Measurements from ENCODE around the gene WTIP. TPM values are rescaled to one million over a fixed set of nuclear protein-coding genes. Genes with fewer than 3 reads are reported as not detected.

Gene WTIP
- total RNA-seq, 1 donor from 2014 or later, result 0.38 TPM

DNA sequence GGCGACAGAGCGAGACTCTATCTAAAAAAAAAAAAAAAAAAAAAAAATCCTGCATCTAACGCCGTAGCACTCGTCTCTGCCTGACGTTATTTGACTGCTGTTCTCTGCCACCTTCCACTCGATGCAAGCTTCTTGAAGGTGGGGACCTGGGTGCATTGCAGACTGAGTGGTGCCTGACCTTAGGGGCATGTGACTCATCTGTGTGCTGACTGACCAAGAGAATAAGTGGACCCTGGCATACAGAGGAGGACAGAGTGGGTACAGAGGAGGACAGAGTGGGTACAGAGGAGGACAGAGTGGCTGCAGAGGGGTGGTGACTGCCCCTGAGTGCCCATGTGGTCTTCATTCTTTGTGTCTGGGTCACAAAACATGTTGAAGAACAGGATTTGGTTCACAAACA, 7.6 kb downstream of the WTIP start:
- Mint-ChIP-seq H3K4me3 (no peak overlapping the region), H3K36me3 (ENCODE audit: low read depth) (no peaks in the 10 kb centered on the region), H3K4me1 (no peaks in the 10 kb centered on the region), H3K27ac (no peak overlapping the region), H3K27me3 (peaks cover 14% of the 10 kb centered on the region), H3K9me3 (no peaks in the 10 kb centered on the region)
- ChIA-PET CTCF (no interaction called here), POLR2A (interaction anchor here (0.6 kb wide), 1 partner anchor 14 kb away, joined by 4 read pairs; no protein-coding TSS in a partner anchor)
- intact Hi-C loops (cut with micrococcal nuclease), result no loop called here
- DNase-seq, result no peak
- TF ChIP-seq, protein P1, sequence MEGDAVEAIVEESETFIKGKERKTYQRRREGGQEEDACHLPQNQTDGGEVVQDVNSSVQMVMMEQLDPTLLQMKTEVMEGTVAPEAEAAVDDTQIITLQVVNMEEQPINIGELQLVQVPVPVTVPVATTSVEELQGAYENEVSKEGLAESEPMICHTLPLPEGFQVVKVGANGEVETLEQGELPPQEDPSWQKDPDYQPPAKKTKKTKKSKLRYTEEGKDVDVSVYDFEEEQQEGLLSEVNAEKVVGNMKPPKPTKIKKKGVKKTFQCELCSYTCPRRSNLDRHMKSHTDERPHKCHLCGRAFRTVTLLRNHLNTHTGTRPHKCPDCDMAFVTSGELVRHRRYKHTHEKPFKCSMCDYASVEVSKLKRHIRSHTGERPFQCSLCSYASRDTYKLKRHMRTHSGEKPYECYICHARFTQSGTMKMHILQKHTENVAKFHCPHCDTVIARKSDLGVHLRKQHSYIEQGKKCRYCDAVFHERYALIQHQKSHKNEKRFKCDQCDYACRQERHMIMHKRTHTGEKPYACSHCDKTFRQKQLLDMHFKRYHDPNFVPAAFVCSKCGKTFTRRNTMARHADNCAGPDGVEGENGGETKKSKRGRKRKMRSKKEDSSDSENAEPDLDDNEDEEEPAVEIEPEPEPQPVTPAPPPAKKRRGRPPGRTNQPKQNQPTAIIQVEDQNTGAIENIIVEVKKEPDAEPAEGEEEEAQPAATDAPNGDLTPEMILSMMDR (IDR thresholded peaks at IDR 0.05), result no peak
- no peak for ATAC-seq (ENCODE audit: low read depth)

DNA sequence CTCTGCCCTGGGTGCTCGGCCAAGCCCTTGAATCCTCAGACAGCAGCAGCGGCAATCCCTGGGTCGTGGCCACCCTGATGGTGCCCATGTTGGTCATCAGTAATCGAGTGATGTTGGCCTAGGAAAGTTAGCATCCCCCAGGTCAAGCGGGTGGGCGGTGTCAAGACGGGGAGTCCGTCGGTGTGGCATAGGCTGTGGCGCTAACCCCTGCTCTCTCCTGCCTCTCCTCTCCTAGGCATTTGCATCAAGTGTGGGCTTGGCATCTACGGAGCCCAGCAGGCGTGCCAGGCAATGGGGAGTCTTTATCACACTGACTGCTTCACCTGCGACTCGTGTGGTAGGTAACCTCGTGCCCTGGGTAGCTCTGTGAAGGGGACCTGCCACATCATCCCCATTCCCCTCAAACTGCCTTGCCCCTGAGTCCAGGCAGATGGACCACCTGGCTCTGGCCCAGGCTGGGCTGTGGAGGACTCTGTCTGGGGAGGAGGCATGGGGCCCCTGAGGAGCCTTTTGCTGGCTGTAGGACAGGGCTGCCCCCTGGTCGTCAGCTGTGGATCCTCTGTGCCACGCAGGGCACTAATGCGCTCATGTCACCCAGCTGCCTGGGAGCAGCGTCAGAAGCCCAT, 8.7 kb downstream of the WTIP start:
- H3K9me3 Mint-ChIP-seq, result no peaks in the 10 kb centered on the region

DNA sequence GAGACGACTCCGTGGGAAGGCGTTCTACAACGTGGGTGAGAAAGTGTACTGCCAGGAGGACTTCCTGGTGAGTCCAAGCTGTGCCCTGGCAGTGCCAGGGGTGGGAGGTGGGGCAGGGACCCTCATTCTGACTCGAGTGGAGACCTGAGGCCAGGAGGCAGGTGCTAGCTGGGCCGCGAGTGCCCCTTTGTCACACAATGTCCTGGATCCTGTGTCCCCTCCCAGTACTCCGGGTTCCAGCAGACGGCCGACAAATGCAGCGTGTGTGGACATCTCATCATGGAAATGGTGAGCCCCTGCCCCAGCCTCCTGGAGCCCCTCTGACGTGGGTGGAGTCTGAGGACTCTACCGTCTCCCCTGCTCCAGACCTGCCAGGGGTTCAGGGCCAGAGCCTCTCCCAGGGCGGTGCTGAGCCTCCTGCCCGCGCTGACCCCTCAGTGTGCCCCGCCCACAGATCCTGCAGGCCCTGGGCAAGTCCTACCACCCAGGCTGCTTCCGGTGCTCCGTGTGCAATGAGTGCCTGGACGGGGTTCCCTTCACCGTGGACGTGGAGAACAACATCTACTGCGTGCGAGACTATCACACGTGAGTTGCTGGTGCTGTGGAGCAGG, 11.6 kb downstream of the WTIP start:
- DNase-seq (no peak), ATAC-seq (ENCODE audit: low read depth) (no peak)
- peaks cover under 1% of the 10 kb centered on the region for H3K4me1 Mint-ChIP-seq
- no peak overlapping the region for H3K4me3 Mint-ChIP-seq
- ChIA-PET CTCF (no interaction called here), POLR2A (no interaction called here)
- H3K36me3 Mint-ChIP-seq (ENCODE audit: low read depth), result no peaks in the 10 kb centered on the region
- TF ChIP-seq, protein P1 (IDR thresholded peaks at IDR 0.05), result no peak
- H3K27me3 Mint-ChIP-seq, result no peaks in the 10 kb centered on the region
- no peaks in the 10 kb centered on the region for H3K9me3 Mint-ChIP-seq
- H3K27ac Mint-ChIP-seq, result no peak overlapping the region
- intact Hi-C loops (cut with micrococcal nuclease), result no loop called here

More for the DNA sequence above, 8.7 kb downstream of the WTIP start:
- DNase-seq, result no peak
- no peaks in the 10 kb centered on the region for H3K4me1 Mint-ChIP-seq
- no peak overlapping the region for H3K4me3 Mint-ChIP-seq
- no peak for ATAC-seq (ENCODE audit: low read depth)
- peaks cover 11% of the 10 kb centered on the region for H3K27me3 Mint-ChIP-seq
- TF ChIP-seq, protein P1 (IDR thresholded peaks at IDR 0.05), result no peak
- ChIA-PET CTCF (no interaction called here), POLR2A (no interaction called here)
- no peaks in the 10 kb centered on the region for H3K36me3 Mint-ChIP-seq (ENCODE audit: low read depth)
- no peak overlapping the region for H3K27ac Mint-ChIP-seq
- intact Hi-C loops (cut with micrococcal nuclease), result no loop called here

DNA sequence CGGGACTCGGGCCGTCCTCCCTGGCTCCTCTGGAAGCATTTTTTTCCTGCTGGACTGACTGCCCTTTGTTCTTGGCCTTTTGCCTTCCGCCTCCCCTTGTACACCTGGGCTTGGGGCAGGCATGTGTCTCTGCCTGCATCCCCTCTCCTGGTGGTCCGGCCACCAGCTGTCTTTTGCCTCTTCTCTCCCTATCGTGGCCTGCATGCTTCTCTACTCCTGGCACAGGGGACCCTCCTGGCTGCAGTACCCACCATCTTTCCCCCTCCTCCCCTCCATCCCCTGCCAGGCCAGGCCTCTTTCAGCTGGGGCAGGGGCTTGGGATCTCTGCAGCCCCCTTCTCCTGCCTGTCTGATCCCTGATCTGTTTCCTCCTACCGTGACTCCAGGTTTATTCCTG, 12.1 kb downstream of the WTIP start:
- Mint-ChIP-seq H3K27me3 (no peaks in the 10 kb centered on the region), H3K4me3 (no peak overlapping the region), H3K4me1 (peaks cover 3% of the 10 kb centered on the region), H3K36me3 (ENCODE audit: low read depth) (no peaks in the 10 kb centered on the region), H3K9me3 (no peaks in the 10 kb centered on the region), H3K27ac (no peak overlapping the region)
- POLR2A ChIA-PET, result no interaction called here
- intact Hi-C loops (cut with micrococcal nuclease), result no loop called here
- ATAC-seq (ENCODE audit: low read depth), result no peak
- TF ChIP-seq, protein P1 (IDR thresholded peaks at IDR 0.05), result no peak
- CTCF ChIA-PET, result no interaction called here
- DNase-seq, result no peak

DNA sequence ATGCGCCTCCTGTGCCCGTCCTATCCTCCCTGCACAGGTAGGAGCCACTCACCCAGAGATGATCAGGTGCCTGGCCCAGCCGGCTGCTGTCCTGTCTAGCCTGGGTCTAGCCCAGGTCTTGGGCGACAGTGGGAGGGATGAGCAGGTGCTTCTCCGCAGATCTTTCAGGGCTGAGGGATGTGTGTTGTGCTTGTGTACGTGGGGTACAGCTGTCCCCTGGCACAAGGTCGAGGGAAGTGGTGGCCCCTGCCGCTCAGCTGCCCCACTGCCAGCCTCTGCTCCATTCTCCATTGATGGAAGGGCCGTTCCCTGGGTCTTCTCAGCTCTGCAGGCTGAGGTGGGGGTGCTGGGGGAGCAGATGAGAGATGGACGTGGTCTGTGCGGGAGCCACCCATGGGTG, 13.0 kb downstream of the WTIP start:
- POLR2A ChIA-PET, result no interaction called here
- TF ChIP-seq, protein P1 (IDR thresholded peaks at IDR 0.05), result no peak

More for the DNA sequence above, 13.0 kb downstream of the WTIP start:
- Mint-ChIP-seq H3K27me3 (no peaks in the 10 kb centered on the region), H3K36me3 (ENCODE audit: low read depth) (no peaks in the 10 kb centered on the region), H3K4me1 (peaks cover 3% of the 10 kb centered on the region), H3K27ac (no peak overlapping the region), H3K4me3 (no peak overlapping the region), H3K9me3 (no peaks in the 10 kb centered on the region)
- DNase-seq, result no peak
- intact Hi-C loops (cut with micrococcal nuclease), result no loop called here
- CTCF ChIA-PET, result no interaction called here
- ATAC-seq (ENCODE audit: low read depth), result no peak

Measured in activated B cell treated with CpG ODN at 0.5 μM for 24 hours (primary cell).